ENCODE results near the gene WNT9A. TPM values are rescaled to one million over a fixed set of nuclear protein-coding genes. Genes with fewer than 3 reads are reported as not detected.
A peak's percentile ranks its signal among the peaks of the same experiment; 100 is the strongest.

Gene WNT9A
- total RNA-seq, 2 experiments from 2014 or later: 0.08 to 0.09 TPM

DNA sequence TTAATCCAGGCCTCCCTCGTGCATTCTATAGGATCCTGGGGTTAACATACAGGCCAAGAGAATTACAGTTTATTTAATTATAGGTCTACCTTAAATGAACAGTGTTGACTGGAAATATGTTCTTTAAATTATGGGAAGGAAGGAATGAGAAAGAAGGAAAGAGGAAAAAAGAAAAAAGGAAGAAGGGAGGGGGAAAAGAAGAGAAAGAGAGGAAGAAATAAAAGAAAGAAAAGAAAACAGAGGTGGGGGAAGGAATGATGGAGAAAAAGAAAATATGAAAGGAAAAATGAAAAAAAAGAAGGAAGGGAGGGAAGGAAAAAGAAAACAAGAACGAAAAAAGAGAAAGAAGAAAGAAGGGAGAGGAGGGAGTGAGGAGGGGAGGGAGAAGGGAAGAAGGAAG is 38.5 kb downstream of the WNT9A start:
- POLR2A ChIA-PET: no interaction called here
- no peak overlapping the region for H3K27ac Mint-ChIP-seq
- H3K9me3 Mint-ChIP-seq: no peaks in the 10 kb centered on the region
- DNase-seq (no peak), ATAC-seq (ENCODE audit: low read depth) (no peak)
- H3K4me3 Mint-ChIP-seq: no peak overlapping the region
- H3K27me3 Mint-ChIP-seq: peaks cover 9% of the 10 kb centered on the region
- no peaks in the 10 kb centered on the region for H3K36me3 Mint-ChIP-seq
- peaks cover 4% of the 10 kb centered on the region for H3K4me1 Mint-ChIP-seq

DNA sequence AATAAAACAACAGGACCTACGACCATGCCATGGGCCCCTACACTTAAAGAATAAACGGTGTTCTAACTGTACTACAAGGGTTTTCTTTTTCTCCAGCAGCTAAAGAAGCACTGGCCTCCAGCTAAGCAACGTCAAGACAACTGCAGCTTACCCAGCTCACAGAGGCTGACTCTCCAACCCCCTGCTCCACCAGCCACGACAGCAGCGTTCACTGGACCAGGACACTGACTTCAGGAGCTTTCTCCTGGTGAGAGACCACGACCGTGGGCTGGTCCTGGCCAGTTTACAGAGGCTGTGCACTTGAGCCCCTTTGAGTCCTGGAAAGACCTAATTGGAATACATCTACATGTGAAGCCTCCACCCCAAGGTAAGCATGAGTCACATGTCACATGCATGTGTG is 39.4 kb downstream of the WNT9A start:
- POLR2A ChIA-PET: no interaction called here
- H3K36me3 Mint-ChIP-seq: no peaks in the 10 kb centered on the region
- peaks cover 9% of the 10 kb centered on the region for H3K27me3 Mint-ChIP-seq
- H3K4me3 Mint-ChIP-seq: no peak overlapping the region
- ATAC-seq (ENCODE audit: low read depth): no peak
- H3K9me3 Mint-ChIP-seq: no peaks in the 10 kb centered on the region
- no peak overlapping the region for H3K27ac Mint-ChIP-seq
- H3K4me1 Mint-ChIP-seq: peaks cover 4% of the 10 kb centered on the region
- no peak for DNase-seq

DNA sequence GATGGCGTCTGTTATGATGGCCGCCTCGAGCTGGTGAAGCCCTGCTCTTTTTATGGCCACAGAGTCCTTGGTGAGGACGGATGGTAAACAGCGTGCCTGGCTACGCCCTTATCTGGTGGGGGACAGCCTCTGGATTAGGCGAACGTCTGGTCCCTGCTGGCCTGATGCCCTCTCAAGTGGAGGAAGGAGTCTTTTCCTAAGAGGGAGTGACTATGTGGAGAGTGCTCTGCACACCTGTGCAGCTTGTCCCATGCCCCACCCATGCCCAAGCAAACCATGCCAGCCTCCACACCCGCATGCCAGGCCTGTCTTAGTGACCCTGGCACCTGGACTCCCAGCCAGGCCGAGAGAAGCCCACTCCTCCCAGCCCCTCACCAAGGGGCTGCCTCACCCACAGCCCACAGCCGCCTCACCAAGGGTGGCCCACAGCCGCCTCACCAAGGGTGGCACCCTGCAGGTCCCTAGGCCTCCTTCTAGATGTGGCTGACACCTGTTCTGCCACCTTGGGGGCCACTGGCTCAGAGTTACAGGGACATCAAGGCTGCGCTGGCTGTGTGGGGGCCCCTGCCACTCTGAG is 40.2 kb downstream of the WNT9A start:
- DNase-seq (no peak), ATAC-seq (ENCODE audit: low read depth) (no peak)
- H3K4me1 Mint-ChIP-seq: peaks cover 4% of the 10 kb centered on the region
- H3K36me3 Mint-ChIP-seq: no peaks in the 10 kb centered on the region
- POLR2A ChIA-PET: no interaction called here
- no peak overlapping the region for H3K27ac Mint-ChIP-seq
- H3K27me3 Mint-ChIP-seq: peaks cover 8% of the 10 kb centered on the region
- no peak overlapping the region for H3K4me3 Mint-ChIP-seq
- no peaks in the 10 kb centered on the region for H3K9me3 Mint-ChIP-seq

DNA sequence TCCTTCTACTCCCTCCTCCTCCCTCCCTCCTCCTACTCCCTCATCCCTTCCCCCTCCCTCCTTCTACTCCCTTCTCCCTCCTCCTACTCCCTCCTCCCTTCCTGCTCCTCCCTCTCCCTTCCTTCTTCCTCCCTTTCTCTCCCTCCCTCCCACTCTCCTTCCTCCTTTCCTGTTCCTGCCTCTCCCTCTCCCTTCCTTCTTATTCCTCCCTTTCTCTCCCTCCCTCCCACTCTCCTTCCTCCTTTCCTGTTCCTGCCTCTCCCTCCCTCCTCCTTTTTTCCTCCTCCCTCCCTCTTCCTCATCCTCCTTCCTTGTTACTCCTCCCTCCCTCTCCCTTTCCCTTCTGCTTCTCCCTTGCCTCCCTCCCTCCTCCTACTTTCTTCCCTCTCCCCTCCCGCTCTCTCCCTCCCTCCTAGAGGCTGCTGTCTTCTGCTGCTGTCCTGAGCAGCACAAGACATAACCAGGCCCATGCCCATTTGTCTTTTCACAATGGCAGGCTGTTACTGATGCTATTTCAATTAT is 41.1 kb downstream of the WNT9A start:
- H3K36me3 Mint-ChIP-seq: no peaks in the 10 kb centered on the region
- no peak overlapping the region for H3K4me3 Mint-ChIP-seq
- ATAC-seq (ENCODE audit: low read depth) (no peak), DNase-seq (no peak)
- no peaks in the 10 kb centered on the region for H3K9me3 Mint-ChIP-seq
- H3K4me1 Mint-ChIP-seq: peaks cover 3% of the 10 kb centered on the region
- H3K27me3 Mint-ChIP-seq: peaks cover under 1% of the 10 kb centered on the region
- H3K27ac Mint-ChIP-seq: no peak overlapping the region
- POLR2A ChIA-PET: no interaction called here

DNA sequence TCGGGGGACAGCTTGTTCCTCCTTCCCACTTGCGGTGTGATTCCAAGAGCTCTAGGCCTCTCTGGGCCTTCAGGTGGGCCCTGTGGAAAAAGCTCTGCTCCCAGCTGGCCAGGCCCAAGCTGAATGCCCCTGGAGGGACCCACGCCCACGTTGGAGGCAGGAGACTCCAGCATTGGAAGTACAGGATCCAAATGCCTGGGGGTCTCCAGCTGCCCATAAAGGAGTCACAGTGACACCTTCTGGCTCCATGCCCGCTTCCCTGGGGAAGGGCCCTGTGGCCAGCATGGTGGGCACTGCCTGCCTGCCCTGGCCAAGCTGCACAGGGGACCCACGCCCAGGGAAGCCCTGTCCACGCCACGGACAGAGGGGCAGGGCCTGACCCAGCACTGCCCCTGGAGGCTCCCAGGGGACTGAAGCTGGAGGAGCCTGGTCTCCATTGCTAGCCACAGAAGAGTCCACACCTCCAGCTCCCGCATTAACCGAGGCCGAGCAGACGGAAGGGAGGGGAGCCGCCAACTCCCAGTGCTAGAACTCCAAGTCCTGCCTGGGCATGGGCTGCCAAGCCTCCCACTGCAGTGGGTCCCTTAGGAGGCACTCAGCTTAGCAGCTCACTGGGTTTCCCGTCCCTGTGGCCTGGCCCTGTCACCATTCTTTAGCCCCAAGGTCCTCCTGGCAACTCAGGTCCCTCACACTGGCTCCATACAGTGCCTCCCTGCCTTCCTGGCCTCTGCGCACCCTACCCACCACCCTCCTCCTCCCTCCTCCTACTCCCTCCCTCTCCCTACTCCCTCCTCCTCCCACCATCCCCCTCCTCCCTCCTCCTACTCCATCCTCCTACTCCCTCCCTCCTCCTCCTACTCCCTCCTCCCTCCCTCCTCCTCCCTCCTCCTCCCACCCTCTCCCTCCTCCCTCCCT is 41.9 kb downstream of the WNT9A start:
- no peaks in the 10 kb centered on the region for H3K36me3 Mint-ChIP-seq
- H3K4me1 Mint-ChIP-seq: peaks cover 1% of the 10 kb centered on the region
- no peak overlapping the region for H3K4me3 Mint-ChIP-seq
- H3K27ac Mint-ChIP-seq: no peak overlapping the region
- no peak for DNase-seq
- no peaks in the 10 kb centered on the region for H3K9me3 Mint-ChIP-seq
- ATAC-seq (ENCODE audit: low read depth): no peak
- H3K27me3 Mint-ChIP-seq: no peaks in the 10 kb centered on the region
- POLR2A ChIA-PET: no interaction called here

DNA sequence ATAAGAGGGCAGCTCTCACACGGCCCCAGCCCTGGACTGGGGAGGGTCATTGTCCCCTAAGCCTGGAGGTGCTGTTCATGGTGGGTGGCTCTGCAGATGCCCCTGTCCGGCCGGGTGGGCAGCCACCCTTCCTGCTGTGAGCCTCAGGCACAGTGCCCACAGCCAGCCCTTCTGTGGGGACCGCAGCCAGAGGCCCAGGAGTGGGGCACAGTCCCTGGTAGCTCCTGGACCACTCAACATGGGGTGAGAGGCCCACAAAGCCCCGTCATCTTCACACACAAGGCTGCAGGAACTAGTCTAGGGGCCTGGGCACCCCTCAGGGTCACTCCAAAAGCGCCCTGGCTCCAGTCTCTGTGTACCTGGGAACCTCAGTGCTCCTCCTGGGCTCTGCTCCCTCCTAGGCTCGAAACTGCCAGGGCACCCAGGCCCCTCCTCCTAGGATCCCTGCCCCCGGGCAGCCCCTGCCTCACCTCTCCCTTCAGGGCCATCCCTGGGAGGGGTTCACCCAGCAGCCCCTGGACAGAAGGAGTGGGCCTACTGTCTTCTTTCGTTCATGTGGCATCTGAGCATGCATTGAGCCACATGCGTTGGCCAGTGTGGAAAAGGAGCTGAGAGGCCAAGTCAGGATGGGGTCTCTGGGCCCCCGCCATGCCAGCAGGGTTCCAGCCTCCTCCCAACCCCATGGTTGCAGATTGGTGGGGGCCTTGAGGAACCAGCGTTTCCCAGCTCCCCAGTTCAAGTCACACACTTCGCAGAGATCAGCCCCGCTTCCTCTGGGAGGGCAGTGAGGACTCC is 43.0 kb downstream of the WNT9A start:
- H3K27ac Mint-ChIP-seq: no peak overlapping the region
- POLR2A ChIA-PET: no interaction called here
- peaks cover 1% of the 10 kb centered on the region for H3K27me3 Mint-ChIP-seq
- no peak for ATAC-seq (ENCODE audit: low read depth)
- DNase-seq: no peak
- H3K9me3 Mint-ChIP-seq: no peaks in the 10 kb centered on the region
- no peak overlapping the region for H3K4me3 Mint-ChIP-seq
- H3K4me1 Mint-ChIP-seq: peaks cover 1% of the 10 kb centered on the region
- H3K36me3 Mint-ChIP-seq: no peaks in the 10 kb centered on the region

DNA sequence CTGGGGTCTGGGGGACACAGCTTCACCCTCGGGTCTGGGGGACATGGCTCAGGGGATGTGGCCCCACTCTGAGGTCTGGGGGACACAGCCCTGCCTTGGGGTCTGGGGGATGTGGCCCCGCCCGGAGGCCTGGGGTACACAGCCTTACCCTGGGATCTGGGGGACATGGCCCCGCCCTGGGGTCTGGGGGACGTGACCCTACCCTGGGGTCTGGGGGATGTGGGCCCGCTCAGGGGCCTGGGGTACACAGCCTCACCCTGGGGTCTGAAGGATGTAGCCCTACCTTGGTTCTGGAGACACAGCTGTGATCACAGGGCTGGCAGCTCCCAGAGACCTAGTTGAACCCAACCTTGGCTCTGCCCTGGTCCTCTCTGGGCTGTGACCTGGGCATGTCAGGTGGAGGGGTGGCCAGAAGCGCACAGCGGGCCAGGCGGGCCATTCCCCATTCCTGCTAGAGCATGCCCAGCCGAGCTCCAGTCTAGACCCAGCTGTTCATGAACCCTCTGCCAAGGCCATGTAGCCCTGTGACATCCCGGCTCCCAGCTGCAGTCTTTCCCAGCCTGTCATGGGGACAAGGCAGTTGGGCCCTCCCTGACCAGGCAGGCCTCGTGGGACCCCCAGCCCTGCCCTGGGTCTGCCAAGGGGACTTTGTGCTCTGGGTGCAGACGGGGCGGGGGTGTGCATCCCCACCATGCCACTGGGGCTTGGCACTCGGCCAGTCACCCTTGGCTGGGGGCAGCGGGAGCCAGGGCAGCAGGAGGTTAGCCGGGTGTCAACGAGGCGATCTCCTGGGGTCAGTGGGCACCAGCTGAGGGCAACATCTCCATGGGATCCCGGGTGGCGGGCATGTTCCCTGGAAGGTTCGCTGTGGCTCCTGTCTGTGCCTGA is 43.9 kb downstream of the WNT9A start:
- POLR2A ChIA-PET: no interaction called here

DNA sequence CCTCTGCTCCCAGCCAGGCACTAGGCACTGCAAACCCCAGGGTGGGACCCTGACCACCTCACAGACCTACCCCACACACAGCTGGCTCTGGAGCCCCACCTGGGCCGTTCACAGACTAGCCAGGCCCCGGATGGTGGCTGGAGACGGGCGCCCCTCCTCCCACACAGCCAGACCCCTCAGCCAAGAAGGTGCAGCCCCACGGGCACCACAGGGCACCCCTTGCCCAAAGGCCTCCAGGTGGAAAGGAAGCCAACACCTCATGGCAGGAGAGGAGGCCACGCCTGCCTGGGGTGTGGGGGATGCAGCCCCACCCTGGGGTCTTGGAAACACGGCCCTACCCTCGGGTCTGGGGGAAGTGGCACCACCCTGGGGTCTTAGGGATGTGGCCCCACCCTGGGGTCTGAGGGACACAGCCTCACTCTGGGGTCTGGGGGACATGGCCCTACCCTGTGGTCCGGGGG is 44.6 kb downstream of the WNT9A start:
- Mint-ChIP-seq H3K4me3 (no peak overlapping the region), H3K27me3 (peaks cover 1% of the 10 kb centered on the region), H3K4me1 (peaks cover 4% of the 10 kb centered on the region), H3K9me3 (no peaks in the 10 kb centered on the region), H3K27ac (no peak overlapping the region), H3K36me3 (no peaks in the 10 kb centered on the region)
- DNase-seq: no peak
- ATAC-seq (ENCODE audit: low read depth): no peak
- POLR2A ChIA-PET: no interaction called here

More for the DNA sequence above, 43.9 kb downstream of the WNT9A start:
- H3K4me1 Mint-ChIP-seq: peaks cover 1% of the 10 kb centered on the region
- H3K27ac Mint-ChIP-seq: no peak overlapping the region
- no peak for ATAC-seq (ENCODE audit: low read depth)
- no peaks in the 10 kb centered on the region for H3K36me3 Mint-ChIP-seq
- H3K27me3 Mint-ChIP-seq: peaks cover 1% of the 10 kb centered on the region
- no peaks in the 10 kb centered on the region for H3K9me3 Mint-ChIP-seq
- DNase-seq: no peak
- no peak overlapping the region for H3K4me3 Mint-ChIP-seq

DNA sequence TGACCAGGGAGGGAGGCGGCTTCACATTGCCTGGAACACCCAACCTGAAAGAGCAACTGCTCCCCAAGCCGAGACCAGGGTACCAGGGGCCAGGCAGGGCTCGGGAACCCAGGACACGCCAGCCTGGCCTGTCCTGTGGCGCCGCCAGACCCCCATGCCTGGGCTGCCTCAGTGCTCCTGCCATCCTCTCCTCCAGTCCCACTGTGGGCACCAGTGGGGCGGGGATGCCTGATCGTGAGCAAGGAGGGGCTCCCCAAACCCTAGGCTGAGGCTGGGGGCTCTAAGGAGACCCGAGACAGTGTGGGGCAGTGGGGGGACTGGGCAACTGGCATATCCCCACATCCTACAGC is 45.1 kb downstream of the WNT9A start:
- no peaks in the 10 kb centered on the region for H3K36me3 Mint-ChIP-seq
- no peak overlapping the region for H3K27ac Mint-ChIP-seq

DNA sequence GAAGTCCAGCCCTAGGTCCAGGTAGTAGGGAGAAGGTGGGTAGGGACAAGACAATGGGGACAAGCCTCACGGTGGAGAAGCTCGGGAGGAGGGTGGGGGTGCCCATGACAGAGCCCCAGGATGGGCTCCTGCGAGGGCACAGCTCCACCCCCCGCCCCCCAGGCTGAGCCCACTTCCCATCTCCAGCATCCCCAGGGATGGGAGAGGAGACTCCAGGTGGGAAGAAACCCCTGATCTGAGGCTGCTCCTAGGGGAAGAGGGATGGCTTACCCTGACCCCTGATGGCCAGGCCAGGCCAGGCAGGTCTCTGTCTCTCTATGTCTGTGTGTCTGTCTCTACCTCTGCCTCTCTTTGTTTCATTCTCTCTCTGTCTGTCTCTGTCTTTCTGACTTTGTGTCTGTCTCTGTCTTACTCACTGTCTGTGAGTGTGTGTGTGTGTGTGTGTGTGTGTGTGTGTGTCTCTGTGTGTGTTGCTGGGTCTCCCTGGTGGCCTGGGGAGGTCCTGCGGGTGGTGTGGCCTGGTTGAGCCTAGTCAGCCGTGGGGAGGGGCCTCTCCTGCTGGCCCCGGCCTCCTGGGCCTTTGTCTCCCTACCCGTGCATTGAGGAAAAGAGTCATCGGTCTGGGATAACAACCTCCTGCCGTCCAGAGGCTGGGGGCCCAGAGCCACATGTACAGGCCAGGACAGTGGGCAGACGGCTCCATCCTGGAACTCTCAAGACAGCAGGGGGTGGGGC is 45.7 kb downstream of the WNT9A start:
- peaks cover 4% of the 10 kb centered on the region for H3K4me1 Mint-ChIP-seq
- DNase-seq (peak; percentile 17), ATAC-seq (ENCODE audit: low read depth) (no peak)
- no peaks in the 10 kb centered on the region for H3K36me3 Mint-ChIP-seq
- H3K9me3 Mint-ChIP-seq: no peaks in the 10 kb centered on the region
- POLR2A ChIA-PET: no interaction called here
- peak overlapping the region; percentile 18 for H3K27ac Mint-ChIP-seq
- H3K27me3 Mint-ChIP-seq: peaks cover 1% of the 10 kb centered on the region
- H3K4me3 Mint-ChIP-seq: no peak overlapping the region

More for the DNA sequence above, 45.1 kb downstream of the WNT9A start:
- POLR2A ChIA-PET: no interaction called here
- Mint-ChIP-seq H3K27me3 (peaks cover 1% of the 10 kb centered on the region), H3K4me3 (no peak overlapping the region), H3K9me3 (no peaks in the 10 kb centered on the region), H3K4me1 (peaks cover 4% of the 10 kb centered on the region)
- DNase-seq (no peak), ATAC-seq (ENCODE audit: low read depth) (no peak)

DNA sequence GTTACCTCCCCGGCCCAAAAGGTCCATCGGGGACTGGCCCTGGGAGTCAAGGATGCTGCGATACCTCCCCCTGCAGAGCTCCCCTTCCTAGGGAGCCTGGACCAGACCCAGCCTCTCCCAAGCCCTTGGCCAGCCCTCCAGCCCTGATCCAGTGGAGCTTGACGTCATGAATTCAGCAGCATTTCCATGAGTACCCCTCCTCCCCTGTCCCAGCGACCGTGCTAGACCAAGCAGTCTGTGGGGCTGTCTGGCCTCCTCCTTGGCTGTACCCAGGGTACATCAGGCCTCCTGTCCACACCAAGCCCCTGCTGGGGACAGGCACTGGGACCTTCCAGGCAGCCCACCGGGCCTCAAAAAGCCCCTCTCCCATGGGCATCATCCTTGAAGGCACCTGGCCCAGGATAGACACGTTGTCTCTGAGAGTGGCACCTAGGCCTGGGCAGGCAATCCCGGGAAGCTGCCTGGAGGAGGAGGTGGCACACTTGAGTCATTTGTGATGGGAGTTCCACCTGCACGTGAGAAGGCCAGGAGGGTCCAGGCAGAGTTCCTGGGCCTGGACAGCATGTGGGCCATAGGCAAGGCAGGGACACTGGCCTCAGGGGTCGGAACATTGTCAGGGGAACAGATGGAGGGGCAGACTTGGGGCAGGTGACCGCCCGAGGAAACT is 46.4 kb downstream of the WNT9A start:
- Mint-ChIP-seq H3K4me1 (peaks cover 4% of the 10 kb centered on the region), H3K4me3 (no peak overlapping the region), H3K27ac (no peak overlapping the region), H3K27me3 (peaks cover 1% of the 10 kb centered on the region), H3K9me3 (no peaks in the 10 kb centered on the region), H3K36me3 (no peaks in the 10 kb centered on the region)
- ATAC-seq (ENCODE audit: low read depth) (no peak), DNase-seq (peak; percentile 23)
- POLR2A ChIA-PET: no interaction called here

DNA sequence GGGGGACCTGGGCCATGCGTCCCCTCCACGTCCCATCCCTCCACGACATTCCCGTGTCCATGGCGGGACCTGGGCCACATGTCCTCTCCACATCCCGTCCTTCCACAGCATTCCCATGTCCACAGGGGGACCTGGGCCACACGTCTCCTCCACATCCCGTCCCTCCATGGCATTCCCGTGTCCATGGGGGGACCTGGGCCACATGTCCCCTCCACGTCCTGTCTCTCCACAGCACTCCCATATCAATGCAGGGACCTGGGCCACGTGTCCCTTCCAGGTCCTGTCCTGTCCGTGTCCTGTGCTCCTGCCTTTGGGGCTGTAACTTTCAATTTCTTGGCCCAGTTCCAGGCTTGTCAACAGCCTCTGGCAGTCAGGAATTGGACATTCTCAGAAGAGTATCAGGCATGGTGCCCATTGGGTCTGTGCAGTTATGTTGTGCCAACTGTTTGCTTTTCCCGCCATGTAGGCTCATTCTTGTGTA is 47.1 kb downstream of the WNT9A start:
- ATAC-seq (ENCODE audit: low read depth): no peak
- POLR2A ChIA-PET: no interaction called here
- H3K36me3 Mint-ChIP-seq: no peaks in the 10 kb centered on the region
- DNase-seq: peak; percentile 18
- H3K27me3 Mint-ChIP-seq: peaks cover 1% of the 10 kb centered on the region
- H3K4me3 Mint-ChIP-seq: no peak overlapping the region
- H3K27ac Mint-ChIP-seq: no peak overlapping the region
- peaks cover 4% of the 10 kb centered on the region for H3K4me1 Mint-ChIP-seq
- no peaks in the 10 kb centered on the region for H3K9me3 Mint-ChIP-seq

Data from activated naive CD8-positive, alpha-beta T cell treated with anti-CD3 and anti-CD28 coated beads, Interleukin-2, amount 10 ng/mL, durations not matched to agents 7 days and 5 days (primary cell).